OCI-LY7 (cell line): ENCODE measurements around the gene NDUFA8. TPM values are rescaled to one million over a fixed set of nuclear protein-coding genes. Genes with fewer than 3 reads are reported as not detected.

Experiments
- Bru-seq: library from RNA; stranded (reverse); fragments of 400-500 nt; gene quantifications from one replicate; lab custom pipeline; 2021; lab: Mats Ljungman, UMichigan
- BruChase-seq, 2 experiments: library from RNA; stranded (reverse); fragments of 400-500 nt; gene quantifications; one replicate each; lab custom pipeline; 2021; lab: Mats Ljungman, UMichigan
- BruUV-seq: library from RNA; stranded (reverse); fragments of 400-500 nt; replicated peaks from 2 replicates; lab custom pipeline; 2021; lab: Mats Ljungman, UMichigan
- CTCF ChIA-PET: fragments of 300-600 bp; sonication (Branson Sonifier 250); formaldehyde crosslinking; loops from one replicate; lab custom pipeline; 2022; ENCODE audit warnings: antibody characterized with exemption; ENCODE audit not compliant: unreplicated experiment; lab: Charles Lee
- POLR2A ChIA-PET: fragments of 300-600 bp; sonication (Branson Sonifier 250); formaldehyde crosslinking; loops from one replicate; lab custom pipeline; 2022; ENCODE audit warnings: antibody characterized with exemption; lab: Charles Lee
- DNase-seq: peaks from one replicate; pipeline ENCODE4 v3.0.0-alpha.2; 2015; ENCODE audit warnings: low spot score
- H2AFZ ChIP-seq: fragments of 200-600 bp; sonication (generic), shearing (Covaris generic); 2 replicates; pipeline ENCODE4 v1.6.1; 2014; ENCODE audit warnings: mild to moderate bottlenecking, antibody characterized with exemption, low read length, moderate library complexity
- H3K27ac ChIP-seq: fragments of 200-600 bp; sonication (generic); 2 replicates; pipeline ENCODE4 v1.5.1; 2014; ENCODE audit warnings: mixed run types, low read depth, mild to moderate bottlenecking, moderate library complexity, low read length, inconsistent platforms; ENCODE audit not compliant: poor library complexity, severe bottlenecking
- H3K36me3 ChIP-seq: fragments of 200-600 bp; sonication (generic); 2 replicates; pipeline ENCODE4 v1.6.1; 2014; ENCODE audit warnings: mild to moderate bottlenecking, antibody characterized with exemption, low read length, moderate library complexity, mixed read lengths; ENCODE audit not compliant: insufficient read depth
- H3K4me1 ChIP-seq: fragments of 200-600 bp; sonication (generic); 2 replicates; pipeline ENCODE4 v1.5.1; 2014; ENCODE audit warnings: mild to moderate bottlenecking, low read length; ENCODE audit not compliant: insufficient read depth, poor library complexity, severe bottlenecking
- H3K4me2 ChIP-seq: fragments of 200-600 bp; sonication (generic); 2 replicates; pipeline ENCODE4 v1.6.1; 2014; ENCODE audit warnings: mild to moderate bottlenecking, low read length
- H3K4me3 ChIP-seq: fragments of 200-600 bp; sonication (generic); 2 replicates; pipeline ENCODE4 v1.5.1; 2014; ENCODE audit warnings: mild to moderate bottlenecking, low read depth, low read length; ENCODE audit not compliant: poor library complexity, severe bottlenecking
- H3K79me2 ChIP-seq: fragments of 200-600 bp; sonication (generic); 2 replicates; pipeline ENCODE4 v1.6.1; 2016; ENCODE audit warnings: low read depth, mild to moderate bottlenecking, low read length, moderate library complexity, mixed read lengths; ENCODE audit not compliant: insufficient read depth
- H3K9me2 ChIP-seq: fragments of 200-600 bp; sonication (generic); 2 replicates; pipeline ENCODE4 v1.6.1; 2016; ENCODE audit warnings: mild to moderate bottlenecking, low read length, mixed read lengths; ENCODE audit not compliant: insufficient read depth
- H3K9me3 ChIP-seq: fragments of 200-600 bp; sonication (generic); 2 replicates; pipeline ENCODE4 v1.6.1; 2014; ENCODE audit warnings: mild to moderate bottlenecking, mixed run types, low read length, mixed read lengths
- H4K20me1 ChIP-seq: fragments of 200-600 bp; sonication (generic); 2 replicates; pipeline ENCODE4 v1.6.1; 2014; ENCODE audit warnings: mild to moderate bottlenecking, antibody characterized with exemption, low read length, moderate library complexity, mixed read lengths; ENCODE audit not compliant: insufficient read depth
- EZH2phosphoT487 ChIP-seq: fragments of 200-600 bp; sonication (generic); IDR thresholded peaks from 2 replicates; pipeline ENCODE4 v1.6.1; 2018; ENCODE audit warnings: low read depth, borderline replicate concordance, mild to moderate bottlenecking, mixed run types, antibody characterized with exemption, low read length, moderate library complexity, mixed read lengths
- intact Hi-C: fragments of 100-400 bp; cut with micrococcal nuclease; formaldehyde crosslinking; loops from one replicate; pipeline ENCODE4 v1.10.0; 2022; ENCODE audit not compliant: unreplicated experiment
- long read RNA-seq: library from polyadenylated mRNA; stranded (forward); transcript quantifications from one replicate; pipeline ENCODE4 v2.0.0, GENCODE V29; 2022
- total RNA-seq, 2 experiments: library from RNA; depleted of rRNA in 1 of 2; stranded (reverse); fragments of >200 nt in 1 of 2; shearing (Covaris generic) in 1 of 2; gene quantifications; 2 replicates each; pipeline ENCODE4 v1.2.3, GENCODE V29; 2014 to 2022
- TF ChIP-seq, protein P1 (sequence below): fragments of 200-600 bp; sonication (generic); conservative IDR thresholded peaks from 2 replicates; pipeline ENCODE4 v1.5.1; 2014; ENCODE audit warnings: mild to moderate bottlenecking, antibody characterized with exemption, low read length, moderate library complexity, mixed read lengths

Gene NDUFA8
- total RNA-seq (2014; rRNA removed; shearing (Covaris generic)) (24.2 and 29.7 TPM in 2 replicates), total RNA-seq (2022) (51.0 and 53.6 TPM in 2 replicates), Bru-seq, nascent RNA (percentile 63 among the genes with signal in this experiment), BruChase-seq, experiment 1, labeled RNA remaining after a 6-hour chase (percentile 65 among the genes with signal in this experiment), BruChase-seq, experiment 2, labeled RNA remaining after a 2-hour chase (percentile 64 among the genes with signal in this experiment)
- long read RNA-seq, transcript NDUFA8-201 (4 exons, 844 nt): major isoform, 88 of 94 reads
- long read RNA-seq, partial matches to known transcripts: 2 of 94 reads
- long read RNA-seq, other reads (novel, unspliced or antisense): 4 of 94 reads

DNA sequence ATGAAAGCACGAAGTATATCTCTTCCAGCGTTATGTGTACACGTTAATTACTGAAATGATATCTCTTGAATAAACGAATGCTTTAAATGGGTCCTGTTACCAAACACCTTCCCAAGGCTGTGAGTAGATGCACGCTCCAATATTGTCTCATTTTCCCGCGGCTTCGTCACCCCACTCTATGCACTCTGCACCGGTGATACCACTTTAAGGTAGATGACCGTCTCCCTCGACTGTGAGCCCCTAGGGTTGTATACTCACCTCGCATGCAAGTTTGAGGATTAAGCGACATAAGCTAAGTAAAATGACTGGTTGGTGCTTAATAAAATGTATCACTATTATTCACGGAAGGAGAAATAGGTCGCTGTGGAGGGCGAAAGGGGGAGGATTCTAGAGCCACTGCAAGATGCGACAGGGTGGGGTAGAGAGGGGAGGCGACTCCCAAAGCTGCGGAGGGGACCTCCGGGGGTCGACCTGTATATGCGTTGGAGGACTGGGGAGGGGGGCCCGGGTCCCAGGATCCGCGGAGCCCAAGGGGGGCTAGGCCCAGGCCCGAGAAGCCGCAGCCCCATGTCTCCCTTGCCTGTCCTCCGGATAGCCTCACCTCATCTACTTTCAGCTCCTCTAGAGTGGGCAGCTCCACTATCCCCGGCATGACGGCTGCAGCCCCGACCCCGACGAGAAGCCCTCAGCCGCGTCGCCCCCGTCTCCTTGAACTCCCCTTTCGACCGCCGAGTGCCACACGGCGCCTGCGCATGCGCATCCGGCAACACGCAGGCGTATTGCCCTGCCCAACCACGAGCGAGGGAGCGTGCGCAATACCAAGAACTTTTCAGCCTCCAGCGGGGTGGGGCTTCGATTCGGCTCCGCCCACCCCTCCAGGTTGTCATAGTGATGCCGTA is at the start of gene NDUFA8, which contains the start of gene MORN5:
Gene NDUFA8 (minus strand): TSS at position 754 of the 899 bp plus-strand sequence. CDS start 102 bp downstream, at position 652.
Gene MORN5 (plus strand): TSS at position 883 of the 899 bp plus-strand sequence. CDS start 65 bp downstream, outside the sequence.
- H4K20me1 ChIP-seq: no peaks in the 10 kb centered on the region
- peak within 1 kb of the TSS; percentile 24 for H3K27ac ChIP-seq
- TSS peak; percentile 67 for BruUV-seq
- DNase-seq: peak; percentile 98
- peaks cover 32% of the 10 kb centered on the region; the same call in 1 of the 2 replicates for H3K79me2 ChIP-seq
- H3K36me3 ChIP-seq: 0 out of 2 replicates have a peak, but pooled peaks cover 4% of the 10 kb centered on the region
- H3K9me2 ChIP-seq: no peaks in the 10 kb centered on the region
- TF ChIP-seq, protein P1, sequence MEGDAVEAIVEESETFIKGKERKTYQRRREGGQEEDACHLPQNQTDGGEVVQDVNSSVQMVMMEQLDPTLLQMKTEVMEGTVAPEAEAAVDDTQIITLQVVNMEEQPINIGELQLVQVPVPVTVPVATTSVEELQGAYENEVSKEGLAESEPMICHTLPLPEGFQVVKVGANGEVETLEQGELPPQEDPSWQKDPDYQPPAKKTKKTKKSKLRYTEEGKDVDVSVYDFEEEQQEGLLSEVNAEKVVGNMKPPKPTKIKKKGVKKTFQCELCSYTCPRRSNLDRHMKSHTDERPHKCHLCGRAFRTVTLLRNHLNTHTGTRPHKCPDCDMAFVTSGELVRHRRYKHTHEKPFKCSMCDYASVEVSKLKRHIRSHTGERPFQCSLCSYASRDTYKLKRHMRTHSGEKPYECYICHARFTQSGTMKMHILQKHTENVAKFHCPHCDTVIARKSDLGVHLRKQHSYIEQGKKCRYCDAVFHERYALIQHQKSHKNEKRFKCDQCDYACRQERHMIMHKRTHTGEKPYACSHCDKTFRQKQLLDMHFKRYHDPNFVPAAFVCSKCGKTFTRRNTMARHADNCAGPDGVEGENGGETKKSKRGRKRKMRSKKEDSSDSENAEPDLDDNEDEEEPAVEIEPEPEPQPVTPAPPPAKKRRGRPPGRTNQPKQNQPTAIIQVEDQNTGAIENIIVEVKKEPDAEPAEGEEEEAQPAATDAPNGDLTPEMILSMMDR: no peak
- no peak for TF ChIP-seq EZH2phosphoT487
- H3K4me2 ChIP-seq: peak within 1 kb of the TSS; percentile 66
- H3K4me3 ChIP-seq: peak within 1 kb of the TSS; percentile 81
- H3K9me3 ChIP-seq: peaks cover 11% of the 10 kb centered on the region
- intact Hi-C loops: loop anchor here (1.0 kb wide), 1 partner anchor 105 kb away; the partner anchor contains the start of genes MRRF and RBM18
- H3K4me1 ChIP-seq: peaks cover 7% of the 10 kb centered on the region
- peak within 1 kb of the TSS; percentile 81 for H2AFZ ChIP-seq
- CTCF ChIA-PET: interaction anchor here (1.0 kb wide), 1 partner anchor 34 kb away, joined by 3 read pairs; no protein-coding TSS in a partner anchor
- POLR2A ChIA-PET: no interaction called here

DNA sequence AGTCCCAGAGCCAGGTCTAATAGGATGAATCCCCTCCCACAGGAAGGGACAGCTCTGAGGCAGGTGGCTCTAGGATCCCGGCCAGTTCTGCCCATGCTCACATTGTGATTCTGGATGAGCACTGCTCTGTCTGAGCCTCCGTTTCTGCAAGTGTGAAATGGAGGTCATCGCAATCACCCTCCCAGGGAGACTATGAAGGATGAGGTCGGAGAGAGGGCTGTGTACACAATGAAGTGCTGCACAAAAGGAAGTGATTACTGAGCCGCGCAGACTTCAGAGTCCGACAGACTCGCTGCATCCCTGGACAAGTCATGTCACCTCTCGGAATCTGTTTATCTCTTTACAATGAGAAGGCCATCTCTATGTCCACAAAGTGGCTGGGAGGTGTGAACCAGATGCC is 47.5 kb upstream of the NDUFA8 start:
- CTCF ChIA-PET: no interaction called here
- no peak overlapping the region for H2AFZ ChIP-seq
- H3K79me2 ChIP-seq: no peaks in the 10 kb centered on the region
- BruUV-seq: no TSS peak
- no peaks in the 10 kb centered on the region for H3K9me2 ChIP-seq
- intact Hi-C loops: no loop called here
- H4K20me1 ChIP-seq: no peaks in the 10 kb centered on the region
- TF ChIP-seq EZH2phosphoT487: no peak
- TF ChIP-seq, protein P1: no peak
- no peak overlapping the region for H3K27ac ChIP-seq
- no peak for DNase-seq
- H3K4me2 ChIP-seq: no peak overlapping the region
- no peaks in the 10 kb centered on the region for H3K9me3 ChIP-seq
- no peak overlapping the region for H3K4me3 ChIP-seq
- POLR2A ChIA-PET: no interaction called here
- H3K36me3 ChIP-seq: no peaks in the 10 kb centered on the region
- no peaks in the 10 kb centered on the region for H3K4me1 ChIP-seq
